Ecto neural progenitor cell (in vitro differentiated cells): ENCODE data around the gene KRTAP10-9.

Source experiments
- DNase-seq: peaks from one replicate; pipeline ENCODE4 v3.0.0-alpha.2; 2018; ENCODE audit warnings: low spot score

KRTAP10-9 gene

DNA sequence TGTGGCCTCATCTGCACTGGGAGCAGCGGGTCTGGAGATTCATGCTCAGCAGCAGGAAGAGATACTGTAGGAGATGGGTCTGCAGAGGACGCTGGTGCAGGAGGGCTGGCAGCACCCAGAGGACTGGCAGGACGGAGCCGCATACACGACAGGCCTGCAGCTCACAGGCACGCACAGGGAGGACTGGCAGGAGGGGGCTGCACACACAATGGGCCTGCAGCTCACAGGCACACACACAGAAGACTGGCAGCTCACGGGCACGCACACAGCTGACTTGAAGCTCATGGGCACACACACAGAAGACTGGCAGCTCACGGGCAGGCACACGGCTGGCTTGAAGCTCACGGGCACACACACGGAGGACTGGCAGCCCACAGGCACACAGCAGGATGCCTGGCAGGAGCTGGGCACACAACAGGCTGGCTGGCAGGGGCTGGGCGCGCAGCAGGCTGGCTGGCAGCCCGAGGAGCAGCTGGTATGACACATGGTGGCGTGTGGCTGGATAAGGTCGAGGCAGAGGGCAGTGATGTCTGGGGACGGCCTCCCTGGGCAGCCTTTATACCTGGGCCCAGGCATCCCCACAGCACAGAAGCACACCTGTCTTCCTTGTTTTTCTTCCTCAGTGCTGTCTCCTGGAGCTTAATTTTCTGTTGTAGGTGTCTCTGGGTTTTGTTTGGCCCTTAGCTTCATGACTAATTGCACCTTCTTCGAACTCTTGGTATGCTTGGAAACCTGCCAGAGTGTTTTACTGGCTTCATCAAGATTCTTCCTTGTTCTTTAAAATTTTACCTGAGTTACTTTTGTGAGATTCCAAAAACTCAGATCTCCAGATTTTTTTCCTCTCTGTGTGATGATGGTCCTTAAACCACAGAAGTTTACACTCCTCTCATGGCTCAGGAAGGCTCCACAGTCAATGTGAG lies 39.8 kb downstream of the KRTAP10-9 start, which contains the start of gene KRTAP12-2:
TSS of gene KRTAP12-2 (minus strand) at position 527 of the 920 bp plus-strand sequence. CDS start at position 486, 41 bp downstream.
- no peak for DNase-seq

DNA sequence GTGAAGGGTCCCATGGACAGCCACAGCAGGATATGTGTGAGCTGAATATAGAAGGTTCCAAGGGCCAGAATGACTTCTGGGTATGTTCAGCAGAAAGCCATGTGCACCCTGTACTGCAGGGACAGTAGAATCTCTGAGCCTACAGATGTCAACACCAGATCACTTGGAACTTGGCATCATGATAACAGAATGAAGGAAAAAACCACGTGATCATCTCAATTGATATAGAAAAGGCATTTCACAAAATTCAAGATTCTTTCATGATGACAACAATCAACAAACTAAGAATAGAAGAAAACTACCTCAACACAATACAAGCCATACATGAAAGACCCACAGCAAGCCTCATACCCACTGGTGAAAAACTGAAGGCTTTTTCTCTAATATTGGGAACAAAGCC lies 40.7 kb downstream of the KRTAP10-9 start:
- no peak for DNase-seq

DNA sequence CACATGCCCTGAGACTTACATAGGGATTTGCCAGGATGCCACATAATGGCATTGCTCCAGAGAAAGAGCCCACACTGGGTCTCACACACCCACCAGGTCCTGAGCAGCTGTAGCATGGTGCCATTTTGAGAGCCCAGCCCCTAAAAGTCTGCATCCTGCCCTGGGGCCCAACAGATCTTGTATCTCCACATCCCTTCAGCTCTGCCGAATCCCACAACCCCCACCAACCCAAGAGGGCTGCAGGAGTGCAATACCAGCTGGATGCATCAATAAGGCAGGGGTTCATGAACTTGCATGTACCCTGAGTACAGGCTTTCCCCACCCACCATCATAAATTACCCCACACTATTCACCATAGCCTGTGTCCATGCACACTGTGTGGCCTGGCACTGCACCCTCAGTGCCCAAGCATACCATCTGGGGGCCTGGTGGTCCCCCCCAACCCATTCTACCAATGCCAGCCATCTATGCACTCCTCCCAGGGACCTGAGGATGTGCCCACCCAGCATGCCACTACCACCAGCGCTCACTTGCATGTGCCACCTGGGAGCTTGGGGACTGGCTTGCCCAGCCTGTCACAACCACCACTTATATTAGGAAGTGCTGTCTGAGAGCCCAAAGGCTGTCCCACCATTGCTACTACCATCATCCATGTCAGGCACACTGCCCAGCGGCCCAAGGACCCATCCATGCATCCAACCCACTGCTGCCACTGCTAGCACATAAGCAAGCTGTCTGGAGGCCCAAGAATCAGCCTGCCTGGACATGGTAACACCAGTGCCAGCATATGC lies 43.9 kb downstream of the KRTAP10-9 start:
- no peak for DNase-seq

GRCh38 chr21:44671911-44672310 lies 45.0 kb downstream of the KRTAP10-9 start:
- no peak for DNase-seq

DNA sequence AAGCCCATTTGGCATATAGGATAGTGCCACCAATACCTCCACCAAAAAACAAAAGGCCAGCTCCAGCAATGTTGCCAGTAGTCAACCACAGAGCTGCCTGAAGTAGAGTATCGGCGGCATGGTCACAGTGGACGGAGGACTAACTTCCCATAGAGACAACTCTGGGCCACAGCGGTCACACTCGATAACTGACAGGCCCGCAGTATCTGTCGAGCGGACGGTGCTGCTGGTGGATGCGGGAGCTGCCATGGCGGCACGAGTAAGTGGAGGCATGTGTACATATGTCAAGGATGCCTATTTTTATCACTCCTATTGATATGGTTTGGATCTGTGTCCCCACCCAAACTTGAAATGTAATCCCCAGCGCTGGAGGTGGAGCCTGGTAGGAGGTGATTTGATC lies 51.0 kb downstream of the KRTAP10-9 start:
- no peak for DNase-seq
